ENCODE measurements around the gene LNPK. TPM values are rescaled to one million over a fixed set of nuclear protein-coding genes. Genes with fewer than 3 reads are reported as not detected.

Gene LNPK
- total and polyA plus RNA-seq, 2 of the 4 experiments (the other 2 are of a cell fraction): 18.7 to 48.6 TPM

DNA sequence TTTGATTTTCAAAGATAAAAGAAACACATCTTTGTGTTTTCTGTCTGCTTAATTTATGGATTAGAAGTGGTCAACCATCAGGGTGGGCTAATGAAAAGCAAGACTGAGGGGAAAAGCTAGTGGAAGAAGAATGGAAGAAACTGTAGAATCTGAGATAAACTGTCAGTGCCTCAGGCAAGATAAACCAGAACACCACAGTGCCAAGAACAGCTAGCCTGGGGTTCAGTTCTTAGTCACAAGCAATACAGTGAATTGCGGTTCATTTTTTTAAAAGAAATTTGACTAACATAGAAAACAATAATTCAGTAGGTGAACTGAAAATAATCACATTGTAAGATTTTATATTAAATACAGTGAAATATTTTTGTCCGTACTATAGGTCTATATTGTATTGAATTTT, 22.0 kb upstream of the LNPK start:
- no peaks in the 10 kb centered on the region for H4K20me1 ChIP-seq (ENCODE audit: insufficient read depth, low read length)
- H4K5ac ChIP-seq (ENCODE audit: low read depth, low read length): no peak overlapping the region
- no peaks in the 10 kb centered on the region for H3K9me3 ChIP-seq (ENCODE audit: control insufficient read depth, insufficient read depth, low read length)
- no peak overlapping the region for H2BK20ac ChIP-seq (ENCODE audit: low read depth, low read length)
- no peak overlapping the region for H3K4me2 ChIP-seq (ENCODE audit: low read depth, low read length)
- no peak overlapping the region for H3K18ac ChIP-seq (ENCODE audit: low read depth, low read length)
- no peaks in the 10 kb centered on the region for H3K4me1 ChIP-seq (ENCODE audit: control insufficient read depth, insufficient read depth, low read length)
- no CpG with 5 or more reads among the region's 2 CpGs for WGBS, 2 experiments (ENCODE audit: extremely low coverage in 2 of 2, insufficient read length in 1 of 2)
- DNase-seq (no peak), ATAC-seq (ENCODE audit: low read depth) (no peak)
- H4K8ac ChIP-seq (ENCODE audit: low read depth in 2 of 2, low read length in 2 of 2): no peak overlapping the region
- H2BK120ac ChIP-seq (ENCODE audit: low read depth, low read length): no peak overlapping the region
- CTCF ChIA-PET: no interaction called here
- no peaks in the 10 kb centered on the region for H3K36me3 ChIP-seq (ENCODE audit: control insufficient read depth, insufficient read depth, low read length)
- no peak overlapping the region for H2BK5ac ChIP-seq (ENCODE audit: low read depth, low read length, poor library complexity, severe bottlenecking)
- BruUV-seq (replicated peaks): no TSS peak
- no peak overlapping the region for H3K27ac ChIP-seq (ENCODE audit: insufficient read depth, low read length)
- no peak for TF ChIP-seq RFX5 (IDR thresholded peaks at IDR 0.05; ENCODE audit: low read depth, low read length)
- TF ChIP-seq MXI1 (IDR thresholded peaks at IDR 0.05; ENCODE audit: borderline replicate concordance, low read depth, low read length): no peak
- TF ChIP-seq, protein P1, sequence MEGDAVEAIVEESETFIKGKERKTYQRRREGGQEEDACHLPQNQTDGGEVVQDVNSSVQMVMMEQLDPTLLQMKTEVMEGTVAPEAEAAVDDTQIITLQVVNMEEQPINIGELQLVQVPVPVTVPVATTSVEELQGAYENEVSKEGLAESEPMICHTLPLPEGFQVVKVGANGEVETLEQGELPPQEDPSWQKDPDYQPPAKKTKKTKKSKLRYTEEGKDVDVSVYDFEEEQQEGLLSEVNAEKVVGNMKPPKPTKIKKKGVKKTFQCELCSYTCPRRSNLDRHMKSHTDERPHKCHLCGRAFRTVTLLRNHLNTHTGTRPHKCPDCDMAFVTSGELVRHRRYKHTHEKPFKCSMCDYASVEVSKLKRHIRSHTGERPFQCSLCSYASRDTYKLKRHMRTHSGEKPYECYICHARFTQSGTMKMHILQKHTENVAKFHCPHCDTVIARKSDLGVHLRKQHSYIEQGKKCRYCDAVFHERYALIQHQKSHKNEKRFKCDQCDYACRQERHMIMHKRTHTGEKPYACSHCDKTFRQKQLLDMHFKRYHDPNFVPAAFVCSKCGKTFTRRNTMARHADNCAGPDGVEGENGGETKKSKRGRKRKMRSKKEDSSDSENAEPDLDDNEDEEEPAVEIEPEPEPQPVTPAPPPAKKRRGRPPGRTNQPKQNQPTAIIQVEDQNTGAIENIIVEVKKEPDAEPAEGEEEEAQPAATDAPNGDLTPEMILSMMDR (conservative IDR thresholded peaks at IDR 0.05; ENCODE audit: low read depth, low read length): no peak
- no peak for TF ChIP-seq RCOR1 (IDR thresholded peaks at IDR 0.05; ENCODE audit: insufficient replicate concordance, low read length)
- no peak for TF ChIP-seq FOS (IDR thresholded peaks at IDR 0.05; ENCODE audit: low read depth, low read length)
- no peak overlapping the region for H2AK5ac ChIP-seq (ENCODE audit: low read depth, low read length)
- no peak overlapping the region for H2BK15ac ChIP-seq (ENCODE audit: low read depth, low read length)
- H2AK9ac ChIP-seq (replicated peaks; ENCODE audit: low read depth, low read length, poor library complexity): no peak overlapping the region
- H3K23ac ChIP-seq (ENCODE audit: low read depth, low read length): no peak overlapping the region
- H3K56ac ChIP-seq (ENCODE audit: extremely low read depth, insufficient read depth, low read length): no peak overlapping the region
- H3K27me3 ChIP-seq (ENCODE audit: control insufficient read depth, insufficient read depth, low read length): no peaks in the 10 kb centered on the region
- no peak overlapping the region for H3K4me3 ChIP-seq (ENCODE audit: insufficient read depth, low read depth, low read length)
- no peak overlapping the region for H3K9ac ChIP-seq (ENCODE audit: low read depth, low read length)
- in situ Hi-C loops (cut with MboI; ENCODE audit: low sequenced_read_pairs) (no loop called here), dilution Hi-C loops (cut with HindIII; ENCODE audit: low sequenced_read_pairs, unreplicated experiment) (no loop called here), intact Hi-C loops (cut with micrococcal nuclease) (no loop called here)
- POLR2A ChIA-PET (ENCODE audit: unreplicated experiment): no interaction called here
- H3K14ac ChIP-seq (replicated peaks; ENCODE audit: low read depth, low read length): no peak overlapping the region
- no peak overlapping the region for H4K91ac ChIP-seq (ENCODE audit: insufficient read depth, low read depth, low read length)
- no peak overlapping the region for H2AFZ ChIP-seq (replicated peaks; ENCODE audit: low read length, poor library complexity)
- no peaks in the 10 kb centered on the region for H3K9me1 ChIP-seq (ENCODE audit: insufficient read depth, low read length)
- no peaks in the 10 kb centered on the region for H3K79me1 ChIP-seq (ENCODE audit: low read depth in 1 of 2, low read length in 2 of 2)
- no peak overlapping the region for H3K4ac ChIP-seq (ENCODE audit: low read depth, low read length)
